Skeletal muscle satellite cell (primary cell): ENCODE results near the gene ABCA2.

Experiments used
- H3K27me3 ChIP-seq: 2 replicates; pipeline ENCODE4 v1.7.0; 2013; ENCODE audit warnings: low read length; ENCODE audit not compliant: control insufficient read depth, insufficient read depth
- H3K36me3 ChIP-seq: 2 replicates; pipeline ENCODE4 v1.7.0; 2013; ENCODE audit warnings: mild to moderate bottlenecking, control low read depth, low read length; ENCODE audit not compliant: insufficient read depth
- H3K4me1 ChIP-seq: 2 replicates; pipeline ENCODE4 v1.7.0; 2013; ENCODE audit warnings: low read length; ENCODE audit not compliant: control insufficient read depth, insufficient read depth
- H3K4me2 ChIP-seq: 2 replicates; pipeline ENCODE4 v1.7.0; 2013; ENCODE audit warnings: mild to moderate bottlenecking, low read length
- H3K4me3 ChIP-seq: 2 replicates; pipeline ENCODE4 v1.7.0; 2013; ENCODE audit warnings: low read length
- H3K9ac ChIP-seq: 2 replicates; pipeline ENCODE4 v1.7.0; 2013; ENCODE audit warnings: mild to moderate bottlenecking, low read depth, low read length, moderate library complexity
- H3K9me3 ChIP-seq: replicated peaks from 2 replicates; pipeline ENCODE4 v1.7.0; 2013; ENCODE audit warnings: mild to moderate bottlenecking, control low read depth, low read length

The ABCA2 gene

GRCh38 chr9:136977223-136977622, 50.8 kb downstream of the ABCA2 start, which contains the start of gene PTGDS:
Gene PTGDS (plus strand): TSS chr9:136977504. CDS start chr9:136977579, 75 bp downstream.
- Histone ChIP-seq H3K36me3 (no peaks in the 10 kb centered on the region), H3K9me3 (no peaks in the 10 kb centered on the region), H3K27me3 (no peaks in the 10 kb centered on the region), H3K4me2 (peak within 1 kb of the TSS; percentile 92), H3K9ac (peak within 1 kb of the TSS; percentile 59), H3K4me1 (peaks cover 37% of the 10 kb centered on the region), H3K4me3 (peak within 1 kb of the TSS; percentile 71)

DNA sequence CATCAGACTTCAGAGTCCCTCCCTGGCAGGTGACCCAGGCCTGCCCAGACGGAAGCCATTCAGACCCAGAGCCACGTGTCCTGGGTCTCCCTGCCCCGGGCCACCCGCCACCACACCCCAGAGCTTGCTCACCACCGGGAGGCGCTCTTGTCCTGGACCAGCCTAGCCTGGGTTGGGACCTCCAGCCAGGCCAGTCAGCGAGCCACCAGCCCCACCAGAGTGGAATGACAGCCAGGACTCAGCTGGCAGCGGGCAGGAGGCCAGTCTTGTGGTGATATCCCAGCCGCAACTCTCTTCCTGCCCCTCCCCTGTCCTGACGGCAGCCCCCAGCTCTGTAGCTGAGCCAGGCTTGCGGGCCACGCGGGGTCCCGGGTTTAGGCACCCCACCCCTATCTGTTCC, 52.4 kb downstream of the ABCA2 start:
- no peak overlapping the region for H3K9ac ChIP-seq
- no peak overlapping the region for H3K4me3 ChIP-seq
- peaks cover 31% of the 10 kb centered on the region for H3K4me1 ChIP-seq
- H3K27me3 ChIP-seq: no peaks in the 10 kb centered on the region
- H3K4me2 ChIP-seq: no peak overlapping the region
- H3K9me3 ChIP-seq: no peaks in the 10 kb centered on the region
- H3K36me3 ChIP-seq: no peaks in the 10 kb centered on the region

- Histone ChIP-seq H3K4me3 (no peak overlapping the region), H3K4me2 (no peak overlapping the region), H3K4me1 (peaks cover 31% of the 10 kb centered on the region), H3K9ac (no peak overlapping the region), H3K27me3 (no peaks in the 10 kb centered on the region), H3K9me3 (no peaks in the 10 kb centered on the region), H3K36me3 (no peaks in the 10 kb centered on the region)
These were observed 53.1 kb downstream of the ABCA2 start for GRCh38 chr9:136974817-136975535.

GRCh38 chr9:136973618-136974617, 54.1 kb downstream of the ABCA2 start:
- Histone ChIP-seq H3K9me3 (no peaks in the 10 kb centered on the region), H3K9ac (no peak overlapping the region), H3K27me3 (no peaks in the 10 kb centered on the region), H3K36me3 (no peaks in the 10 kb centered on the region), H3K4me1 (peaks cover 31% of the 10 kb centered on the region), H3K4me3 (no peak overlapping the region), H3K4me2 (no peak overlapping the region)

DNA sequence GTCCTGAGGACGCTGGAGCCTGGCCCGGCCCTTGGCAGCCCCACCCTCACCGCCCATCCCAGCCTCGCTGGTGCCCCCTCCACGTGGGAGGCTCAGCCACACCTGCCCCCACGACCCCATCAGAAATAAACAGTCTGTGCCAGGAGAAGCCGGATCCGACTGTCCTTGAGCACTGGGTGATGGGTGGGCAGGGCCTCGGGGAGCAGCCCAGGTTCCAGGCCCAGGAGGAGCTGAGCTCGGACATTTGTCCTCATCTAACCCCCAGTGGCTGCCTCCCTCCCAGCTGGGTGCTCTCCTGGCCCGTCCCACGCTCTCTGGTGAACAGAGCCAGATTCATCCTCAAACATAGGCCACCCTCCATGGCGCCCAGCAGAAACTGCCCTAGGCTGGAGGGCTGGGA, 55.3 kb downstream of the ABCA2 start:
- H3K4me2 ChIP-seq: no peak overlapping the region
- H3K36me3 ChIP-seq: no peaks in the 10 kb centered on the region
- peaks cover 26% of the 10 kb centered on the region for H3K4me1 ChIP-seq
- H3K27me3 ChIP-seq: no peaks in the 10 kb centered on the region
- H3K9ac ChIP-seq: no peak overlapping the region
- H3K4me3 ChIP-seq: no peak overlapping the region
- no peaks in the 10 kb centered on the region for H3K9me3 ChIP-seq

GRCh38 chr9:136972335-136972734, 55.7 kb downstream of the ABCA2 start:
- no peaks in the 10 kb centered on the region for H3K27me3 ChIP-seq
- H3K36me3 ChIP-seq: no peaks in the 10 kb centered on the region
- peaks cover 22% of the 10 kb centered on the region for H3K4me1 ChIP-seq
- no peak overlapping the region for H3K4me3 ChIP-seq
- H3K9ac ChIP-seq: no peak overlapping the region
- no peaks in the 10 kb centered on the region for H3K9me3 ChIP-seq
- no peak overlapping the region for H3K4me2 ChIP-seq

DNA sequence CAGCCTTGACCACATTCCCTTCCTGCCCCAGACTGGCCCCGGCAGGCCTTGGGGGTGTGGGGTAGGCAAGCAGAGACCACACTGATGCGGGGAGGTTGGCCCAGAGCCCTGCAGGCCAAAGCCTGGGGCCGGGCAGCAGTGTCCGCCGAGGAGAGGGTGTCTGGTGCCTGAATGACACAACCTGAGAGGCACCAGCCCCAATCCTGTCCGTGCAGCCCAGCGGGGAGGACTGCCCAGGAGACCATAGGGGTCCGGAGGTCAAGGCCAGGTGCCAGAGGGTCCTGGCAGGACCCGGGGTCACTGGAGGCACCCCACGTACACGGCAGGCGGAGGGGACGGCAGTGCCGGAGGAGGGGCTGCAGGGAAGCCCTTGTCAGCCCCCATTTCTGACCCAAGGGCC, 56.3 kb downstream of the ABCA2 start:
- H3K27me3 ChIP-seq: no peaks in the 10 kb centered on the region
- H3K9me3 ChIP-seq: no peaks in the 10 kb centered on the region
- H3K36me3 ChIP-seq: no peaks in the 10 kb centered on the region
- no peak overlapping the region for H3K4me3 ChIP-seq
- no peak overlapping the region for H3K4me2 ChIP-seq
- H3K4me1 ChIP-seq: peaks cover 16% of the 10 kb centered on the region
- no peak overlapping the region for H3K9ac ChIP-seq

- H3K9ac ChIP-seq: no peak overlapping the region
- H3K27me3 ChIP-seq: peaks cover 8% of the 10 kb centered on the region
- no peaks in the 10 kb centered on the region for H3K36me3 ChIP-seq
- H3K4me1 ChIP-seq: peaks cover 6% of the 10 kb centered on the region
- H3K4me3 ChIP-seq: no peak overlapping the region
- H3K9me3 ChIP-seq: no peaks in the 10 kb centered on the region
- H3K4me2 ChIP-seq: no peak overlapping the region
These were observed 57.7 kb downstream of the ABCA2 start for GRCh38 chr9:136970361-136970760.

DNA sequence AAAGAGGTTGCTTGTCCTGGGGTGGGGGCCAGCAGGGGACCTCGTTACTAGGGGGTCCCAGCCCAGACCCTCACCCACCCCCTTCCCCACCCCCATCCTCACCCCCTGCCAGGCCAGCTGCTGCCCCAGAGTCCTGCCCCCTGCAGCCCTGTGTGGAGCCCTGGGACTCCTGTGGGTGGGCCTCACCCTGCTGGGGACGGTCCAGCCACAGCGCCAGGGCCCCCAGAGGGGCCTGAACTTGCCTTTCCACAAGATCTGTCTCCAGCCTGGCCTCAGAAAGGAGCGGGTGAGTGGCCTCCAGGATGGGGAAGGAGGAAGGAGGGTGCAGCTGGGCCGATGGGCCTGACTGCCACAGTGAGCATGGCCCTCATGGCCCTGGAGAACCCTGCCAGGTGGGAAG, 58.3 kb downstream of the ABCA2 start:
- H3K9ac ChIP-seq: no peak overlapping the region
- H3K4me1 ChIP-seq: no peaks in the 10 kb centered on the region
- H3K9me3 ChIP-seq: no peaks in the 10 kb centered on the region
- no peak overlapping the region for H3K4me3 ChIP-seq
- H3K27me3 ChIP-seq: peaks cover 8% of the 10 kb centered on the region
- no peak overlapping the region for H3K4me2 ChIP-seq
- H3K36me3 ChIP-seq: no peaks in the 10 kb centered on the region

- Histone ChIP-seq H3K27me3 (peaks cover 8% of the 10 kb centered on the region), H3K9ac (no peak overlapping the region), H3K4me3 (no peak overlapping the region), H3K9me3 (no peaks in the 10 kb centered on the region), H3K4me2 (no peak overlapping the region), H3K4me1 (no peaks in the 10 kb centered on the region), H3K36me3 (no peaks in the 10 kb centered on the region)
These were observed 58.9 kb downstream of the ABCA2 start for GRCh38 chr9:136969150-136969549.

GRCh38 chr9:136968333-136969127, 59.5 kb downstream of the ABCA2 start:
- peaks cover 8% of the 10 kb centered on the region for H3K27me3 ChIP-seq
- no peak overlapping the region for H3K4me2 ChIP-seq
- H3K4me3 ChIP-seq: no peak overlapping the region
- no peaks in the 10 kb centered on the region for H3K36me3 ChIP-seq
- no peaks in the 10 kb centered on the region for H3K9me3 ChIP-seq
- H3K9ac ChIP-seq: no peak overlapping the region
- no peaks in the 10 kb centered on the region for H3K4me1 ChIP-seq
